GM19452 (cell line): Measurements from ENCODE around the gene PLD4.
"Not testable (repeated sequence)": the region's sequence is repeated elsewhere in the genome, so short reads cannot be mapped to it uniquely, and the experiment has no call there.

ENCODE experiments used
- ATAC-seq: cut with Tn5 transposase; IDR thresholded peaks from one replicate; pipeline ENCODE4 v1.9.1; 2021; ENCODE audit not compliant: unreplicated experiment

PLD4 gene, protein sequence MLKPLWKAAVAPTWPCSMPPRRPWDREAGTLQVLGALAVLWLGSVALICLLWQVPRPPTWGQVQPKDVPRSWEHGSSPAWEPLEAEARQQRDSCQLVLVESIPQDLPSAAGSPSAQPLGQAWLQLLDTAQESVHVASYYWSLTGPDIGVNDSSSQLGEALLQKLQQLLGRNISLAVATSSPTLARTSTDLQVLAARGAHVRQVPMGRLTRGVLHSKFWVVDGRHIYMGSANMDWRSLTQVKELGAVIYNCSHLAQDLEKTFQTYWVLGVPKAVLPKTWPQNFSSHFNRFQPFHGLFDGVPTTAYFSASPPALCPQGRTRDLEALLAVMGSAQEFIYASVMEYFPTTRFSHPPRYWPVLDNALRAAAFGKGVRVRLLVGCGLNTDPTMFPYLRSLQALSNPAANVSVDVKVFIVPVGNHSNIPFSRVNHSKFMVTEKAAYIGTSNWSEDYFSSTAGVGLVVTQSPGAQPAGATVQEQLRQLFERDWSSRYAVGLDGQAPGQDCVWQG

DNA sequence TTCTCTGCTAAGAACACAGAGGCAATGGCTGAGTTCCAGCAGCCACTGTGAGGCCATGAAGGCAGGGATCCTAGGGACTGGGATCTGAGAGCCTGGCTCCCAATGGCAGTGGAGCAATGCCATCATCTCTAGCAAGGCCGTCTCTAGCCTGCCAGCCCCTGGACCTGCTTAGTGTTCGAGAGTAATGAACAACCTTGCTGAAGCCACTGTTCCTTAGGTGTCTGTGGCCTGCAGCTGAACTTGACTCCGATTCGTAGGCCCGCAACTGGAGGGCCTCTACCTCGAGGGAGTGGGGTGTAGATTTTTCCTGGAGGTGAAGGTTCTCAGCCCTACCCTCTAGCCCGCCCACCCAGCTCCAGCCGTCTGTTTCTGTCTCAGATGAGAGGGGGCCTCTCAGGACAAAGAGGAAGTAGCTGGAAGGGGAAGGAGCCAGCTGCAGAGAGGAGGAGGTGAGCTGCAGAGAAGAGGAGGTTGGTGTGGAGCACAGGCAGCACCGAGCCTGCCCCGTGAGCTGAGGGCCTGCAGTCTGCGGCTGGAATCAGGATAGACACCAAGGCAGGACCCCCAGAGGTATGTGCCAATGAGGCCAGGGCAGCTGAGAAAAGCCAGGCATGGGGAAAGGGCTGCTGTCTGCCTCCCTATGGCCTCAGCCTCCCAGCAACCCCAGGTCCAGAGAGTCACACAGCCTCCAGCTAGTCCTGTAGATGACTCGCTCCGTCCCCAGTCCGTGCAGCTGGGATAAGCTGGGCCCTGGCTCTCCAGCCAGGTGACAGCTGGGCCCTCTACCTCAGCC is at the start of gene PLD4:
TSS of gene PLD4 (plus strand) at position 459 of the 793 bp plus-strand sequence. CDS start 2,262 bp downstream, outside the sequence.
- ATAC-seq, result no peak

DNA sequence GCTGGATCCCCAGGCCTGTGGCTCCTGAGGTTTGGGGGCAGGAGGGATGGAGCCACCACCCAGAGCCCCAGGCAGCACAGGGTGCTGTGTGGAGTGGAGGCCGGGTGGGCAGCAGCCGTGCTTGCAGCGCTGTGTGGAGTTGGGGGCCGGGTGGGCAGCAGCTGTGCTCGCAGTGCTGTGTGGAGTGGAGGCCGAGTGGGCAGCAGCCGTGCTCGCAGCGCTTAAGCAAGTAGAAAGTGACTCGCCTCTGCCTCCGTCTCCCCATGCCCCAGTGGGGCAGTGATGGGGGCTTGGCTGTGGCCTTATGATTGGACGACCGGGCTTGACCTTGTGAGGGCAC is 49.3 kb upstream of the PLD4 start:
- ATAC-seq, result no peak

DNA sequence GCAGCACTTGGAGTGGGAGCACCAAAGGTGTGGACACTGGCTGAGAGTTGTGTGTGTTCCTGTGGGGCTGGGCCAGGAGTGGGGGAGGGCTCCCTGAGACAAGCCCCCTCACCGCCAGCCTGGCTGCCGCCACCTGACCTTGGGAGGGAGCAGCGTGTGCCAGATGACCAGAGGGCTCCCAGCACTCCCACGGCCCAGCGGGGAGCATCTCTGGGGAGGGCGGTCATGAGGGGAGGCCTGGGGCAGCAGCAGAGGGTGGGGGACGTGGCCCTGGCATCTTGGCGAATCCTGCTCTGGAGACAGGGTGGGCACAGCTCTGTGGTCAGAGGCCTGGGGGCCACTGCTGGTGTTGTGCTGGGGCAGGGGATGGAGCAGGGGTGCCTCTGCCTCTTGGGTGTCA is 48.9 kb upstream of the PLD4 start:
- ATAC-seq, result no peak

DNA sequence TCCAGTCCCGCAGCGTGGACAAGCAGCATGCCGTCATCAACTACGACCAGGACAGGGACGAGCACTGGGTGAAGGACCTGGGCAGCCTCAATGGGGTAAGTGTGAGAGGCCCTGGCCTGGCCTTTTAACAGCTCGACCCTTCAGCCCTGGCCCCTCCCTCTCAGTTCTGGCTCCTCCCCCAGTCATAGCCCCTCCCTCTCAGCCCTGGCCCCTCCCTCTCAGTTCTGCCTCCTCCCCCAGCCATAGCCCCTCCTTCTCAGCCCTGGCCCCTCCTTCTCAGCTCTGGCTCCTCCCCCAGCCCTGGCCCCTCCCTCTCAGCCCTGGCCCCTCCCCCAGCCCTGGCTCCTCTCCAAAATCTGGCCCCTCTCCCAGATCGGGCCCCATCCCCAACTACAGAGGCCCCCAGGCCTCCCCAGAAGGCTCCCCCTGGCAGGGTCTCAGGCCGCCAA is 48.4 kb upstream of the PLD4 start:
- ATAC-seq, result no peak

DNA sequence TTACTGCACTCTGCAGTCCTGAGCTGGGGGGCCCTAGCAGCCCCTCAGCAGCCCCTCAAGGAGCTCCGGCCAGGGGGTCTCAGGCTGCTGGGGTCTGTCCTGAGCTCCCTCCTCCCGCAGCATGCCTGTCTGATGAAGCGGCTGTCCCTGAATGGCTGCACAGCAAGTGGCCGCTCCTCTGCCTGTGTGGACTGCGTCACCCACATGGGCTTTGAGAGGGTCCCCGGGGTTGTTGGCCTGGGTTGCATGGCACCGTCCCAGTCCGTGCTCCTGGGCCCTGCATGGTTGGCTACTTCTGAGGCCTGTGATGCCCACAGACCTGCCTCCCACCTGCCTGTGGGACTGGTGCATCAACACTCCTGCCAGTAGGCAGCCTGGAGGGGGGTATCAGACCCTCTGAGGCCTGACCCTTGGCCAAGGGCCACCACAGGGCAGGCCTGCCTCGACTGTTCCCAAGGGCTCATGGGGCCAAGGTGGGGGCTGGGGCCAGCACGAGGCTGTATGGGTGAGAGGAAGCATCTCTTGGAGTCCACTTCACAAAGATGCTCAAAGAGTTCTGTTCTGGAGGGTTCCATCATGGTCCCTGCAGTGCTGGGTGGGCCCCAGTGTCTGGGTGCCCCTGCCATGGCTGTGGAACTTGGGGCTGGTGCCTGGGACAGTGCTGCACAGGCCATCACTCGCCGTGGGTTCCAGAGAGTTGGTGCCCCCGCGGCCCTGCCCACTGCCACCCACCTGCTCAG is 47.4 kb upstream of the PLD4 start:
- no peak for ATAC-seq

DNA sequence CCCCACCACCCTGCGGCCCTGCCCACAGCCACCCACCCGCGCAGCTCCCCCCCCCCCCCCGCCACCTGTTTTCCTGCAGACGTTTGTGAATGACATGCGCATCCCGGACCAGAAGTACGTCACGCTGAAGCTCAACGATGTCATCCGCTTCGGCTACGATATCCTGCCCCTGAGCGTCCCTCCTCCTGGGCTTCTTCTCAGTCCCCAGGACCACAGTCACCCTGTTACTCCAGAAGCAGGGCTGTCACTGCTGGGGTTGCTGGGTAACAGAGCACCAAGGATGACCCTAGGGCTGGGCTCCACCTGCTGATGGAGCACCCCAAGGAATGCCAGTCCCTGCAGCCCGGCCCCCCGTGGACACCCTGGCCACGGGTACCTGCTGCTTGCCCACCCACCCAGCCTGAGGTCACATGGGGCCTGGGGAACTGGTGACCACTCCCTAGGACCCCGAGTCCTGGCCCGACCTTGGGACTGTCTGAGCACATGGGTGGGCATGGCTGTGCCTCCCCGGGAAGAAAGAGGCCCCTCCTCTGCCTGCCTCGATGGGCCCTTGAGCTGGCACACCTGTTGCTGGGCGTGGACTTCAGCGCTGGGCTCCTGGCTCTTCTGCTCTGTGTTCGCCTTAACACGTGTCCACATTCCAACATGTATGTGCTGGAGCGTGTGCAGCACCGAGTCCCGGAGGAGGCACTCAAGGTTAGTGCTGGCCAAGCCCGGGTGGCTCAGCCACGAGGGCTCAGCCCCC is 46.7 kb upstream of the PLD4 start:
- no peak for ATAC-seq

DNA sequence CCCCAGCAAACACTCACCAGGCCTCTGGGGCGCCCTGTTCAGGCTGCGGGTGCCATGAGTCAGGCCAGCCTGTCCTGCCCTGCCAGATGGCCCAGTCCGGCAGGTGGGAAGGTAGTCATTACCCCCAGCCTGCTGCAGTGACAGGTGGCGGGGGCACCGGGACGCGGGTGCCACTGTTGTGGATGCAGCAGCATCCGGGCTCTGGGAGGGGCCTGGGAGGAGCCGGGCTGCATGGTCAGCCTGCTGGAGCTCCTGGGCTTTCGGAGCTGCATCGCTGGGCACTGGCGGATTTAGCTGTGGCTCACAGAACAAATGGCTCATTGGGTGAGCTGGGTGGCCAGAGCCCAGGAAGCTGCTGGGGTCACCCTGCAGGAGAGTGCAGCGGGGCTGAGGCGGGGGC is 46.1 kb upstream of the PLD4 start:
- ATAC-seq, result no peak

DNA sequence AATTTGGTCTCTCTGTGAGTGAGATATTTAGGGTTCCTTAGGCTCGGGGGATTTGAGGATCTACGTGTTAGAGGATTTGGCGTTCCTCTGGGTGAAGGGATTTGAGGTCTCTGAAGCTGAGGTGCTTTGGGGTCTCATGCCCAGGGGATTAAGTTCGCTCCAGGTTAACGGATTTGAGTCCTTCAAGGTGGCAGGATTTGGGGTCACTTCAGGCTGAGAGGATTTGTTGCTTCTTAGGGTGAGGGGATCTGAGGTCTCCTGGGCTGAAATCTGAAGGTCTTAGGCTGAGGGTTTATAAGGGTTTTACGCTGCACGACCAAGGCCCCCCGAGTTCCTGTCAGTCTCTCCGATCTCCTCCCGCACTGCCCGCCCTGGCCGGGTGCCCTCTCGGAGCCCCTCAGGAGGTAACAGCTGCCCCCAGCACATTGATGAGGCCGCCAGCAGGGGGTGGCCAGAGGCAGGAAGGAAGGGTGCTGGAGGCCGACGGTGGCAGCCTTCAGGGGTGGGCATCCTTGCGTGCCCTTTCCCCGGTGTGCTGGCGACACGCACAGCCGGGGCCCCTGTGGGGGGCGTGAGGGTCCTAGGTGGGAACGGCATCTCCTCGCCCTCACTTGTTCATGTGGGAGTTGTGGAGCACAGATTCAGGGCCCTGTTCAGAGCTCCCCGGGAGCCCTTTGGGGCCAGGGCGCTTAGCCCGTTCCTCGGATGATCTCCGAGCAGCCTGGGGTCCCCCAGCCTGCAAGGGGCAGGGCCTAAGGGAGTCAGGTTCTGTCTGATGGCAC is 45.3 kb upstream of the PLD4 start:
- ATAC-seq, result no peak

DNA sequence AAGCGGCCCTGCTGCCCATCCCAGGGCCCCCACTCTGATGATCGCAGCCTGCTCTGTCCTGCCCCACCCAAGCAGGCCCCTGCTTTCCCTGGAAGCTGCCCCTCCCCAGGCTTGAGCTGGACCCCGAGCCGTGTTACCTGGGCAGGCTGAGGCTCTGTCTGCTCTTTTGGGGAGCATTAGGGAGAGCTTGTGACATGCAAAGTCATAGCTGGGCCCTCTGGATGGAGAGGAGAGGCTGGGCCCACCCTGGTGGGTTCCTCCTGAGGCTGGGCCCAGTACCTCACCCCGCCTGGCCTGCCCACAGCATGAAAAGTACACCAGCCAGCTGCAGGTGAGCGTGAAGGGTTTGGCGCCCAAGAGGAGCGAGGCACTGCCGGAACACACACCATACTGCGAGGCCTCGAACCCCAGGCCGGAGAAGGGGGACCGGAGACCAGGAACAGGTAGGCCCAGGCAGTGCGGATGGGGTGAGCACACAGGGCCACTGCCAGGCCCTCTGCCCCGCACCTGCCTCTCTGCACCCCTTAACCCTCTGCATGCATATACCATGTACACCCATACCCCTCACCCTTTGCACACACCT is 44.6 kb upstream of the PLD4 start:
- ATAC-seq, result no peak

DNA sequence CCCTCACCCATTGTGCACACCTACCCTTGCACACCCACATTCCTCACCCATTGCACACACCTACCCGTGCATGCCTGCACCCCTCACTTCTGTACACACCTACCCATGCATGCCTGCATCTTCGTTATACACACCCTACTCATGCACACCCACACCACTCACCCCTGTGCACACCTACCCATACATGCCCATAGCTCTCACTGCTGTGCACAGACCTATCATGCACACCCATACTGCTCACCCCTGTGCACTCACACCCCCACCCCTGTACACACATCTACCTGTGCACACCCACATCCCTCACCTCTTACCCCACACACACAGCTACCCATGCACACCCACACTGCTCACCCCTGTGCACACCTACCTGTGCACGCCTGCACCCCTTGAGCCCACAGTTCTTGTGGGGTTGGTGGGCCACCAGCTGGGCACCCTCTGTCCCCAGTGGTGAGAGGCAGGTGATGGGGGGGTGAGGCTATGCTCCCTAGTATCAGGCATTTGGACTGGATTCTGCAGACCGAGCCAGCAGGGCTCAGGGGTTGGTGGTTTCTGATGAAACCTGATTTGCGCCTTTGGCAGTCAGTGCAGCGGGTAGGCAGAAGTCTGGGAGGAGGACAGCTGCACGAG is 44.0 kb upstream of the PLD4 start:
- ATAC-seq, result no peak

DNA sequence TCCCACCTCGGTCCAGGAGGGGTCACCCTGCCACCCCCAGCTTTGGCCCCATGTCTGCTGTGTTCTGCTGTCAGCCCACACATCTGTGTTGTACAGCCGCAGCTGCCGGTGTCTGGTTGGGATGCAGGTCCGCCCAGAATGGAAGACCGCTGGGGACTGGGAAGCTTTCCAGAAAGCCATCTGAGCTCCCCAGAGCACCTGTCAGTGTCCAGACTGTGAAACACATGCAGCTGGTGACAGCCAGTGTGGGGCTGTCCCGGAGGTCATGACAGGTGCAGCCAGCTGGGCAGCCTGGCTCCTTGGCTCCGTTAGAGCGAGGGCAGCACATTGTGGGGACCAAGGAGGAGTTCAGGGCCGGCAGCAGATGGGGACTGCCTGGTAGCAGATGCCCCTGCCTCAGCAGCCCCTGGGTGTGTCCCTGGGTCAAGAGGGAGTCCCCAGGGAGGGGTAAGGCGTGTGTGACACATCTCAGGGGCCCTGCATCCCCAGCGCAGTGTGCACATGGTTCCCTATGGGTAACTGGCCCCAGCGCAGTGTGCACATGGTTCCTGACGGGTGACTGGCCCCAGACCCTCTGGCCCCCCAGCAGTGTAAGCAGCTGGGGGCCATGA is 43.2 kb upstream of the PLD4 start:
- no peak for ATAC-seq

DNA sequence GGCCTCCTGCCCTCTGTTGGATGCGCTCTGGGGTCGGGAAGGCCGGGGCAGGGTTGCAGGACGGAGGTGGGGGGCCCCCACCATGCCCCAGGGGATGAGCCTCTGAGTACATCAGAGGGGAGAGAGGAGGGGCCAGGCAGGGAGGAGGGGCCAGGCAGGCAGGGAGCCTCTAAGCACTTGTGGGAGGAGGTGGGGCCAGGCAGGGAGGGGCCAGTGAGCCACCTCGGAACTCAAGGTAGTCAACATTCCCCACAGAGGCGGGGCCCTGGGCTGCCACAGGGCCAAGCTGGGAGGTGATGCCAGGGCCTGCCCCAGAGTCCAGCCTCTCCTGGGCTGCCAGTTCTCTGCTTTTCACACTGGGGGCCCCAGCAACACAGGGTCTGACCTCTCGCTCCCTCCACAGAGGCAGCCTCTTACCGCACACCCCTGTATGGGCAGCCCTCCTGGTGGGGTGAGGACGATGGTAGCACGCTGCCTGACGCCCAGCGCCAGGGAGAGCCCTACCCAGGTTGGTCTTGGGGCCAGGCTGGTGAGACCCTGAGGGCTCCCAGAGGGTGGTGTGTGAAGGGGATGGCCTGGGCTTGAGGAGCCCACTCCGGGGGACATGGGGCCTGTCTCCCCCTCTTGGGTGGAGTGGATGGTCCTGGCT is 42.2 kb upstream of the PLD4 start:
- ATAC-seq, result no peak

DNA sequence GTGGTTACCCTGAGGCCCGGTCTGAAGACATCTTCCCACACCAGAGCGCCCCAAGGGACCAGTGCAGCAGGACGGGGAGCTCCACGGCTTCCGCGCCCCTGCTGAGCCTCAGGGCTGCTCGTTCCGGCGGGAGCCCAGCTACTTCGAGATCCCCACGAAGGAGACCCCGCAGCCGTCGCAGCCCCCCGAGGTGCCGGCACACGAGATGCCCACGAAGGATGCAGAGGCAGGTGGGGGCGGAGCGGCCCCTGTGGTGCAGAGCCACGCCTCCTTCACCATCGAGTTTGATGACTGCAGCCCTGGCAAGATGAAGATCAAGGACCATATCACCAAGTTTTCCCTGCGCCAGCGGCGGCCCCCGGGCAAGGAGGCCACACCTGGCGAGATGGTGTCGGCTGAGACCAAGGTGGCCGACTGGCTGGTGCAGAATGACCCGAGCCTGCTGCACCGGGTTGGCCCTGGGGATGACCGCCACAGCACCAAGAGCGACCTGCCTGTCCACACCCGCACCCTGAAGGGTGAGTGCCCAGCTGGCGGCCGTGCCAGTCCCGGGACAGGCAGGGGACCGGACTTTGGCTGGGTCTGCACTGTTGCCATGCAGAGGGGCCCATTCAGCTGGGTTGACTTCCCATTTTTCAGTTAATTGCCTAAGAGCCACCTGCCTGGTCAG is 41.6 kb upstream of the PLD4 start:
- no peak for ATAC-seq

DNA sequence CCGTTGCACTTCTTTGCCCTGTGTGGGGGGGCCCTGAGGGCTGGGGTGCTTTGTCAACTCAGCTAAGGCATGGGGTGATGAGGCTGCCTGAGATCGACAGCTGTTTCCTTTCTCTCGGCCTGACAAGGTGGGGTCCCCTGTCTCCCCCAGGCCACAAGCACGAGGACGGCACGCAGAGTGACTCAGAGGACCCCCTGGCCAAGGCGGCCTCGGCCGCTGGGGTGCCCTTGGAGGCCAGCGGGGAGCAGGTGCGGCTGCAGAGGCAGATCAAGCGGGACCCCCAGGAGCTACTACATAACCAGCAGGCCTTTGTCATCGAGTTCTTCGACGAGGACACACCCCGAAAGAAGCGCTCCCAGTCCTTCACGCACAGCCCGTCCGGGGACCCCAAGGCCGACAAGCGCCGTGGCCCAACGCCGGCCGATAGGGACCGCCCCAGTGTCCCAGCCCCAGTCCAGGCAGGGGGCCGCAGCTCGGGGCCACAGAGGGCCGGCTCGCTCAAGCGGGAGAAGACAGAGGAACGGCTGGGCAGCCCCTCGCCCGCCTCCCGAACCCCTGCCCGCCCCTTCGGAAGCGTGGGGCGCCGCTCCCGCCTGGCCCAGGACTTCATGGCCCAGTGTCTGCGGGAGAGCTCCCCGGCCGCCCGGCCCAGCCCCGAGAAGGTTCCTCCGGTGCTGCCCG is 40.9 kb upstream of the PLD4 start:
- no peak for ATAC-seq

DNA sequence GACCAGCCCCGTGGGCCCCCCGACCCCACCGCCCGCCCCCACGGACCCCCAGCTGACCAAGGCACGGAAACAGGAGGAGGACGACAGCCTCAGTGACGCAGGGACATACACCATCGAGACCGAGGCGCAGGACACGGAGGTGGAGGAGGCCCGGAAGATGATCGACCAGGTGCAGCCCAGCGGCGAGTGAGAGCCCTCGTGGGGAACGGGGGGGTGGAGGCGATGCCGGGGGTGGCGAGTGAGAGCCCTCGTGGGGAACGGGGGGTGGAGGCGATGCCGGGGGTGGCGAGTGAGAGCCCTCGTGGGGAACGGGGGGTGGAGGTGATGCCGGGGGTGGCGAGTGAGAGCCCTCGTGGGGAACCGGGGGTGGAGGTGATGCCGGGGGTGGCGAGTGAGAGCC is 40.3 kb upstream of the PLD4 start:
- not testable (repeated sequence) for ATAC-seq

DNA sequence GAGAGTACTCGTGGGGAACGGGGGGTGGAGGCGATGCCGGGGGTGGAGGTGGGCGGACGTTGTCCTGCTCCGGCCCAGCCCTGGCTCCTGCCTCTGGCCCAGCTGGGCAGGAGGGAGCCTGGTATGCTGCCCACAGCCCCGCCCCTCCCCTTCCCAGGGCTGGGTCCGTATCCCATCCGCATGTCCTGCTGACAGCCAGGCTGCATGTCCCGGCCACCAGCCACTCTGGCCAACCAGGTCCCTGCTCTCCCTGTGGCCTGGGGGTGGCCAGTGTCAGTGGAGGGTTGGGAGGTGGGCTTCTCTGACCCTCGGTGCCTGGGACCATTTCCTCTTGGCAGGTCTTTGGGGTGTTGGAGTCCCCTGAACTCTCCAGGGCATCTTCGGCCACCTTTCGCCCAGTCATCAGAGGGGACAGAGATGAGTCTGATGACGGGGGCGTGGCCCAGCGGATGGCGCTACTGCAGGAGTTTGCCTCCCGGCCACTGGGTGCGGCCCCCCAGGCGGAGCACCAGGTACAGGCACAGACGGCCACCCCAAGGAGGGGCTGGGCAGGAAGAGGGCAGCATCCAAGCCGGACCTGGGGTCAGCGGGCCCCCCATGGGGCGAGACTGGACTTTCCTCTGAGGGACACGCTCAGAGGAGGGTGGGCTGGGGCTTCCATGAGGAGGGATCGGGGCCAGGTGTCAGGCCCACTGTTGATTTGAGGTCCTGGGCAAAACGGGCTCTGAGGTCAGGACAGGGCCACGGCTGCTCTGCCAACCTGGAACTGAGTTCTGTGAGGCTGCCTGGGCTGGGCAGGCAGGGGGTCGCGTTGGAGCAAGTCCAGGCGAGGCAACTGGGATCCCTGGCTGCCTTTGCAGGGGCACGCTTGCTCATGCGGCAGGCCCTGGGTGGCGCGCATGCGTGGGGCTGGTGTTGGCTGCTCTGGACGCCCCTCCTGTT is 39.4 kb upstream of the PLD4 start:
- ATAC-seq, result no peak
